ENCODE results near the gene UBB. TPM values are rescaled to one million over a fixed set of nuclear protein-coding genes. Genes with fewer than 3 reads are reported as not detected.

UBB gene
- total RNA-seq, 4 donors from 2014 or later = 574 to 927 (median 633) TPM

- H3K36me3 ChIP-seq = peaks cover 0 to 39% (median 0%) of the 10 kb centered on the region in 3 donors
- TF ChIP-seq POLR2A (IDR thresholded peaks at IDR 0.05) (no peak), CTCF (IDR thresholded peaks at IDR 0.05) (no peak)
- no peak overlapping the region for H3K27ac ChIP-seq
- no peaks in the 10 kb centered on the region for H3K4me1 ChIP-seq
- no peaks in the 10 kb centered on the region for H3K27me3 ChIP-seq
- H3K9me3 ChIP-seq = no peaks in the 10 kb centered on the region
- H3K4me3 ChIP-seq = no peak overlapping the region
- no peak for DNase-seq
These were observed 37.3 kb upstream of the UBB start for GRCh38 chr17:16343569-16343968.

- no peaks in the 10 kb centered on the region for H3K4me1 ChIP-seq
- DNase-seq = no peak
- H3K27ac ChIP-seq = no peak overlapping the region
- no peak for TF ChIP-seq CTCF (IDR thresholded peaks at IDR 0.05)
- TF ChIP-seq POLR2A (IDR thresholded peaks at IDR 0.05) = no peak
- no peak overlapping the region for H3K4me3 ChIP-seq
- no peaks in the 10 kb centered on the region for H3K9me3 ChIP-seq
- peaks cover 0 to 53% (median 0%) of the 10 kb centered on the region in 3 donors for H3K36me3 ChIP-seq
- H3K27me3 ChIP-seq = no peaks in the 10 kb centered on the region
These were observed 35.3 kb upstream of the UBB start for GRCh38 chr17:16345565-16345964.

- no peaks in the 10 kb centered on the region for H3K27me3 ChIP-seq
- H3K4me1 ChIP-seq = no peaks in the 10 kb centered on the region
- no peak for DNase-seq
- H3K9me3 ChIP-seq = no peaks in the 10 kb centered on the region
- H3K36me3 ChIP-seq = peaks cover 0 to 53% (median 0%) of the 10 kb centered on the region in 3 donors
- no peak overlapping the region for H3K4me3 ChIP-seq
- no peak overlapping the region for H3K27ac ChIP-seq
- TF ChIP-seq POLR2A (IDR thresholded peaks at IDR 0.05) (no peak), CTCF (IDR thresholded peaks at IDR 0.05) (no peak)
These were observed 34.1 kb upstream of the UBB start for GRCh38 chr17:16346721-16347271.

GRCh38 chr17:16348586-16348985 lies 32.3 kb upstream of the UBB start:
- peaks cover 0 to 44% (median 0%) of the 10 kb centered on the region in 3 donors for H3K36me3 ChIP-seq
- no peak for TF ChIP-seq POLR2A (IDR thresholded peaks at IDR 0.05)
- TF ChIP-seq CTCF (IDR thresholded peaks at IDR 0.05) = no peak

GRCh38 chr17:16349431-16349830 lies 31.5 kb upstream of the UBB start:
- Histone ChIP-seq H3K27me3 (no peaks in the 10 kb centered on the region), H3K36me3 (peaks cover 0 to 36% (median 0%) of the 10 kb centered on the region in 3 donors), H3K9me3 (no peaks in the 10 kb centered on the region), H3K27ac (no peak overlapping the region), H3K4me1 (peaks cover 0 to 5% (median 4%) of the 10 kb centered on the region in 4 donors), H3K4me3 (no peak overlapping the region)
- no peak for TF ChIP-seq CTCF (IDR thresholded peaks at IDR 0.05)
- no peak for TF ChIP-seq POLR2A (IDR thresholded peaks at IDR 0.05)
- no peak for DNase-seq

More at GRCh38 chr17:16348586-16348985, 32.3 kb upstream of the UBB start:
- Histone ChIP-seq H3K27me3 (no peaks in the 10 kb centered on the region), H3K4me3 (no peak overlapping the region), H3K4me1 (peaks cover 0 to 5% (median 3%) of the 10 kb centered on the region in 4 donors), H3K9me3 (no peaks in the 10 kb centered on the region), H3K27ac (no peak overlapping the region)
- DNase-seq = no peak
